H9 (cell line): ENCODE measurements around the gene TSPOAP1. TPM values are rescaled to one million over a fixed set of nuclear protein-coding genes. Genes with fewer than 3 reads are reported as not detected.

Experiments
- DNase-seq: peaks from one replicate; pipeline ENCODE4 v3.0.0-alpha.2; 2017
- H2AFZ ChIP-seq: one replicate; pipeline ENCODE4 v1.6.1; 2013; ENCODE audit warnings: mild to moderate bottlenecking, low read length, control low read depth, moderate library complexity
- H2AK5ac ChIP-seq: 2 replicates; pipeline ENCODE4 v1.6.1; 2013; ENCODE audit warnings: low read length, control low read depth, mixed read lengths; ENCODE audit not compliant: insufficient read length
- H2BK120ac ChIP-seq: one replicate; pipeline ENCODE4 v1.6.1; 2013; ENCODE audit warnings: low read depth, mild to moderate bottlenecking, low read length, control low read depth, inconsistent platforms; ENCODE audit not compliant: poor library complexity, severe bottlenecking
- H2BK12ac ChIP-seq: 2 replicates; pipeline ENCODE4 v1.6.1; 2013; ENCODE audit warnings: low read length, control low read depth, mixed read lengths, low read depth; ENCODE audit not compliant: insufficient read length
- H2BK15ac ChIP-seq: 2 replicates; pipeline ENCODE4 v1.6.1; 2013; ENCODE audit warnings: low read depth, low read length, control low read depth
- H2BK20ac ChIP-seq: one replicate; pipeline ENCODE4 v1.6.1; 2013; ENCODE audit warnings: low read depth, mild to moderate bottlenecking, low read length, control low read depth, inconsistent platforms; ENCODE audit not compliant: poor library complexity, severe bottlenecking
- H2BK5ac ChIP-seq: 2 replicates; pipeline ENCODE4 v1.6.1; 2013; ENCODE audit warnings: low read length, control low read depth, mixed read lengths; ENCODE audit not compliant: insufficient read length
- H3K14ac ChIP-seq: 2 replicates; pipeline ENCODE4 v1.6.1; 2013; ENCODE audit warnings: low read length, control low read depth; ENCODE audit not compliant: insufficient read depth
- H3K18ac ChIP-seq: 2 replicates; pipeline ENCODE4 v1.6.1; 2013; ENCODE audit warnings: low read depth, mild to moderate bottlenecking, mixed read lengths, low read length, control low read depth; ENCODE audit not compliant: insufficient read length
- H3K23ac ChIP-seq: 2 replicates; pipeline ENCODE4 v1.6.1; 2013; ENCODE audit warnings: low read length, control low read depth, mixed read lengths, low read depth; ENCODE audit not compliant: insufficient read length
- H3K23me2 ChIP-seq: 2 replicates; pipeline ENCODE4 v1.6.1; 2013; ENCODE audit warnings: low read depth, mild to moderate bottlenecking, mixed read lengths, low read length, control low read depth; ENCODE audit not compliant: insufficient read length, poor library complexity, severe bottlenecking
- H3K27ac ChIP-seq: 2 replicates; pipeline ENCODE4 v1.5.1; 2013; ENCODE audit warnings: low read length, control low read depth, mixed read lengths, low read depth; ENCODE audit not compliant: insufficient read length
- H3K27me3 ChIP-seq: 2 replicates; pipeline ENCODE4 v1.6.1; 2013; ENCODE audit warnings: low read length, control low read depth, inconsistent platforms; ENCODE audit not compliant: insufficient read depth
- H3K4ac ChIP-seq: 2 replicates; pipeline ENCODE4 v1.6.1; 2013; ENCODE audit warnings: low read depth, mild to moderate bottlenecking, control low read depth, inconsistent platforms, low read length, moderate library complexity
- H3K4me1 ChIP-seq: 2 replicates; pipeline ENCODE4 v1.6.1; 2013; ENCODE audit warnings: low read length, control low read depth, inconsistent platforms; ENCODE audit not compliant: insufficient read depth
- H3K4me2 ChIP-seq: 2 replicates; pipeline ENCODE4 v1.6.1; 2013; ENCODE audit warnings: low read length, control low read depth, mixed read lengths; ENCODE audit not compliant: insufficient read length, insufficient read depth
- H3K56ac ChIP-seq: 2 replicates; pipeline ENCODE4 v1.6.1; 2013; ENCODE audit warnings: low read depth, mild to moderate bottlenecking, mixed read lengths, low read length, control low read depth; ENCODE audit not compliant: insufficient read length
- H3K79me1 ChIP-seq: 2 replicates; pipeline ENCODE4 v1.6.1; 2013; ENCODE audit warnings: low read depth, mild to moderate bottlenecking, moderate library complexity, low read length, control low read depth, inconsistent platforms; ENCODE audit not compliant: insufficient read depth, poor library complexity, severe bottlenecking
- H3K79me2 ChIP-seq: 2 replicates; pipeline ENCODE4 v1.6.1; 2013; ENCODE audit warnings: low read length, control low read depth, inconsistent platforms; ENCODE audit not compliant: insufficient read depth
- H3K9ac ChIP-seq: 2 replicates; pipeline ENCODE4 v1.6.1; 2013; ENCODE audit warnings: low read length, control low read depth, mixed read lengths; ENCODE audit not compliant: insufficient read length; ENCODE audit errors: extremely low read depth
- H3K9me3 ChIP-seq: one replicate; pipeline ENCODE4 v1.6.1; 2013; ENCODE audit warnings: low read depth, low read length, inconsistent platforms; ENCODE audit not compliant: control insufficient read depth
- H3T11ph ChIP-seq: one replicate; pipeline ENCODE4 v1.6.1; 2013; ENCODE audit warnings: mild to moderate bottlenecking, low read length, control low read depth, inconsistent platforms
- H4K20me1 ChIP-seq: one replicate; pipeline ENCODE4 v1.6.1; 2013; ENCODE audit not compliant: control insufficient read depth, insufficient read length, insufficient read depth
- H4K5ac ChIP-seq: 2 replicates; pipeline ENCODE4 v1.6.1; 2013; ENCODE audit warnings: low read depth, mild to moderate bottlenecking, mixed read lengths, low read length, control low read depth; ENCODE audit not compliant: insufficient read length
- H4K8ac ChIP-seq: replicated peaks from 2 replicates; pipeline ENCODE4 v1.6.1; 2013; ENCODE audit warnings: low read length, control low read depth, mixed read lengths, low read depth; ENCODE audit not compliant: insufficient read length
- H4K91ac ChIP-seq: 2 replicates; pipeline ENCODE4 v1.6.1; 2013; ENCODE audit warnings: low read depth, mild to moderate bottlenecking, moderate library complexity, mixed read lengths, low read length, control low read depth; ENCODE audit not compliant: insufficient read length
- H3K27ac Mint-ChIP-seq, 3 experiments: 2 replicates in 2 of 3; 3 replicates in 1 of 3; pipeline ENCODE4 v1.8.0; 2020 to 2021; ENCODE audit warnings: mixed read lengths in 3 of 3, mild to moderate bottlenecking in 1 of 3, moderate library complexity in 1 of 3
- H3K27me3 Mint-ChIP-seq: 2 replicates; pipeline ENCODE4 v1.8.0; 2021; ENCODE audit warnings: low read depth, mild to moderate bottlenecking, moderate library complexity, mixed read lengths
- H3K36me3 Mint-ChIP-seq, 3 experiments: 2 replicates in 2 of 3; 3 replicates in 1 of 3; pipeline ENCODE4 v1.8.0; 2020 to 2021; ENCODE audit warnings: low read depth in 3 of 3, mixed read lengths in 3 of 3; ENCODE audit not compliant: insufficient read depth in 1 of 3
- H3K4me1 Mint-ChIP-seq, 2 experiments: 2 replicates each; pipeline ENCODE4 v1.8.0; 2020; ENCODE audit warnings: mixed read lengths in 2 of 2
- H3K4me3 Mint-ChIP-seq, 2 experiments: 2 replicates in 1 of 2; 3 replicates in 1 of 2; pipeline ENCODE4 v1.8.0; 2020 to 2021; ENCODE audit warnings: mild to moderate bottlenecking in 2 of 2, mixed read lengths in 2 of 2, moderate library complexity in 1 of 2
- H3K9me3 Mint-ChIP-seq, 2 experiments: 2 replicates in 1 of 2; 3 replicates in 1 of 2; pipeline ENCODE4 v1.8.0; 2020; ENCODE audit warnings: mild to moderate bottlenecking in 2 of 2, mixed read lengths in 2 of 2, moderate library complexity in 1 of 2
- WGBS: extraction: QIAGEN DNeasy Blood & Tissue Kit; methylation state at CpG from one replicate; pipeline ENCODE4 v1.1.7; 2013; ENCODE audit warnings: missing lambda C conversion rate, low lambda C conversion rate, mixed read lengths; ENCODE audit not compliant: insufficient read length; ENCODE audit errors: extremely low coverage; 5-methylcytosine and 5-hydroxymethylcytosine counted together
- total RNA-seq: library from RNA; stranded (reverse); gene quantifications from 2 replicates; pipeline ENCODE4 v1.2.1, GENCODE V29; 2021
- TF ChIP-seq, protein P1 (sequence below): fragments of 200-600 bp; sonication (generic); conservative IDR thresholded peaks from 3 replicates; pipeline ENCODE4 v1.8.0; 2021; ENCODE audit warnings: antibody characterized with exemption, mild to moderate bottlenecking

TSPOAP1 gene
- total RNA-seq, 1 experiment from 2014 or later: 17.3 TPM

DNA sequence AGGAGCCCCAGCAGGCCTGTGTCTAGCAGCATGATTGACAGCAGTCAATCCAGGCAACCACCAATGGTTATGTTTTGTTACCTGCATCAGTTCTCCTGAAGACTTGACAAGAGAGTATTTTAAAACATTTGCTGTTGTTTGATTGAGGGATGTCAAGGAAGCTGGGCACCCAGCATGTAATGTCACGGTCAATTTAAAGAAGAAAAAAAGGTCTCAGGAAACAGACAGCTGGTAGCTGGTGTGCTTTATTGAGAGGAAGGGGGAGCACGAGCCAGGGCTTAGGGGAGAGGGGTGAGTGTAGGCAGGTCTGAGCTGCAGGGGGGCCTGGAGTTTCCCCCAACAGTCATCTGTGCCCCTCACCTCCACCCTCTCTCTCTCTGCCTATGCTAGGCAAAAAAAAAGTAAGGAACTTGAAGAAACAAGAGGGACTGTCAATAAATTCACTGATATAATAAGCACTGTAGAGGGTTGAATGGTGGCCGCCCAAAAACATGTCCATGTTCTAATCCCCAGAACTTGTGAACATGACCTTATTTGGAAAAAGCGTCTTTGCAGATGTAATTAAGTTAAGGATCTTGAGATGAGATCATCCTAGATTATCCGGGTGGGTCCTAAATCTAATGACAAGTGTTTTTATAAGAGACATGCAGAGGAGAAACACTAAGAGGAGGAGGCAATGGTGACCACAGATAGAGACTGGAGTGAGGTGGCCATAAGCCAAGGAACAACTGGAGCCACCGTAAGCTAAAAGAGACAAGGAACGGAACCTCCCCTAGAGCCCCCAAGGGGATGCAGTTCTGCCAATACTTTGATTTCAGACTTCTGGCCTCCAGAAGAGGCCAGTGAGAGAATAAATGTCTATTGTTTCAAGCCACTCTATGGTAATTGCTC, 14.5 kb downstream of the TSPOAP1 start:
- TF ChIP-seq, protein P1, sequence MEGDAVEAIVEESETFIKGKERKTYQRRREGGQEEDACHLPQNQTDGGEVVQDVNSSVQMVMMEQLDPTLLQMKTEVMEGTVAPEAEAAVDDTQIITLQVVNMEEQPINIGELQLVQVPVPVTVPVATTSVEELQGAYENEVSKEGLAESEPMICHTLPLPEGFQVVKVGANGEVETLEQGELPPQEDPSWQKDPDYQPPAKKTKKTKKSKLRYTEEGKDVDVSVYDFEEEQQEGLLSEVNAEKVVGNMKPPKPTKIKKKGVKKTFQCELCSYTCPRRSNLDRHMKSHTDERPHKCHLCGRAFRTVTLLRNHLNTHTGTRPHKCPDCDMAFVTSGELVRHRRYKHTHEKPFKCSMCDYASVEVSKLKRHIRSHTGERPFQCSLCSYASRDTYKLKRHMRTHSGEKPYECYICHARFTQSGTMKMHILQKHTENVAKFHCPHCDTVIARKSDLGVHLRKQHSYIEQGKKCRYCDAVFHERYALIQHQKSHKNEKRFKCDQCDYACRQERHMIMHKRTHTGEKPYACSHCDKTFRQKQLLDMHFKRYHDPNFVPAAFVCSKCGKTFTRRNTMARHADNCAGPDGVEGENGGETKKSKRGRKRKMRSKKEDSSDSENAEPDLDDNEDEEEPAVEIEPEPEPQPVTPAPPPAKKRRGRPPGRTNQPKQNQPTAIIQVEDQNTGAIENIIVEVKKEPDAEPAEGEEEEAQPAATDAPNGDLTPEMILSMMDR: no peak
- Histone ChIP-seq H3K27me3 (no peaks in the 10 kb centered on the region), H3K79me2 (no peaks in the 10 kb centered on the region), H3K18ac (no peak overlapping the region), H4K91ac (no peak overlapping the region), H2AFZ (no peak overlapping the region), H3K79me1 (no peaks in the 10 kb centered on the region), H3K23me2 (no peaks in the 10 kb centered on the region), H2BK120ac (no peak overlapping the region), H4K8ac (no peak overlapping the region), H2BK5ac (no peak overlapping the region), H3K9me3 (no peaks in the 10 kb centered on the region), H2BK12ac (no peak overlapping the region), H3K9ac (no peak overlapping the region), H4K5ac (no peak overlapping the region), H3K56ac (no peak overlapping the region), H2AK5ac (no peak overlapping the region), H3K4ac (no peak overlapping the region), H3K27ac (no peak overlapping the region), H4K20me1 (no peaks in the 10 kb centered on the region), H3K14ac (no peak overlapping the region), H2BK15ac (no peak overlapping the region), H3T11ph (no peak overlapping the region), H2BK20ac (no peak overlapping the region), H3K4me2 (no peak overlapping the region), H3K23ac (no peak overlapping the region), H3K4me1 (no peaks in the 10 kb centered on the region)
- WGBS: no CpG with 5 or more reads among the region's 7 CpGs
- Mint-ChIP-seq H3K27me3 (peaks cover 2% of the 10 kb centered on the region; the same call in 1 of the 2 replicates), H3K4me3 (no peak overlapping the region; a peak in 1 of 5 replicates), H3K27ac (peak overlapping the region in 2 of 3 experiments; percentile 19 to 20; a peak in 2 of 7 replicates), H3K9me3 (no peaks in the 10 kb centered on the region), H3K36me3 (no peaks in the 10 kb centered on the region), H3K4me1 (peaks cover 3 to 14% of the 10 kb centered on the region in 2 experiments; a peak in 3 of 4 replicates)
- DNase-seq: no peak
